GM18517 (cell line): Measurements from ENCODE around the gene TIPIN.
A peak's percentile ranks its signal among the peaks of the same experiment; 100 is the strongest.
"Not testable (repeated sequence)": the region's sequence is repeated elsewhere in the genome, so short reads cannot be mapped to it uniquely, and the experiment has no call there.

Experiments used
- ATAC-seq: cut with Tn5 transposase; IDR thresholded peaks from one replicate; pipeline ENCODE4 v1.9.1; 2021; ENCODE audit warnings: mild to moderate bottlenecking, moderate library complexity; ENCODE audit not compliant: unreplicated experiment

Gene TIPIN

GRCh38 chr15:66356359-66357236, at the start of gene TIPIN:
TSS of gene TIPIN (minus strand) at chr15:66356685. CDS start at chr15:66352947, 3,738 bp downstream.
- ATAC-seq, result peak; percentile 91

- ATAC-seq, result no peak
These were observed 49.1 kb upstream of the TIPIN start for GRCh38 chr15:66405615-66406014.

- no peak for ATAC-seq
These were observed 48.5 kb upstream of the TIPIN start for GRCh38 chr15:66405007-66405406.

- no peak for ATAC-seq
These were observed 48.0 kb upstream of the TIPIN start for GRCh38 chr15:66404532-66404931.

- no peak for ATAC-seq
These were observed 47.6 kb upstream of the TIPIN start for GRCh38 chr15:66404122-66404521.

GRCh38 chr15:66403323-66403722, 46.8 kb upstream of the TIPIN start:
- no peak for ATAC-seq

- ATAC-seq, result no peak
These were observed 46.3 kb upstream of the TIPIN start for GRCh38 chr15:66402761-66403284.

GRCh38 chr15:66401130-66402021, 44.9 kb upstream of the TIPIN start:
- ATAC-seq, result no peak

- no peak for ATAC-seq
These were observed 43.9 kb upstream of the TIPIN start for GRCh38 chr15:66400351-66400774.

- no peak for ATAC-seq
These were observed 42.8 kb upstream of the TIPIN start for GRCh38 chr15:66399276-66399675.

- no peak for ATAC-seq
These were observed 38.4 kb upstream of the TIPIN start for GRCh38 chr15:66394915-66395314.

- ATAC-seq, result no peak
These were observed 38.0 kb upstream of the TIPIN start for GRCh38 chr15:66394472-66394871.

- ATAC-seq, result not testable (repeated sequence)
These were observed 36.6 kb upstream of the TIPIN start for GRCh38 chr15:66393037-66393436.

GRCh38 chr15:66390678-66391077, 34.2 kb upstream of the TIPIN start:
- no peak for ATAC-seq

- ATAC-seq, result no peak
These were observed 33.4 kb upstream of the TIPIN start for GRCh38 chr15:66389859-66390381.

- ATAC-seq, result peak; percentile 26
These were observed 32.8 kb upstream of the TIPIN start for GRCh38 chr15:66389098-66389858.

GRCh38 chr15:66388576-66388975, 32.1 kb upstream of the TIPIN start:
- no peak for ATAC-seq

GRCh38 chr15:66388043-66388363, 31.5 kb upstream of the TIPIN start:
- ATAC-seq, result no peak

- peak; percentile 6 for ATAC-seq
These were observed 30.9 kb upstream of the TIPIN start for GRCh38 chr15:66387163-66388042.
